ENCODE data around the gene VWA3B.

DNA sequence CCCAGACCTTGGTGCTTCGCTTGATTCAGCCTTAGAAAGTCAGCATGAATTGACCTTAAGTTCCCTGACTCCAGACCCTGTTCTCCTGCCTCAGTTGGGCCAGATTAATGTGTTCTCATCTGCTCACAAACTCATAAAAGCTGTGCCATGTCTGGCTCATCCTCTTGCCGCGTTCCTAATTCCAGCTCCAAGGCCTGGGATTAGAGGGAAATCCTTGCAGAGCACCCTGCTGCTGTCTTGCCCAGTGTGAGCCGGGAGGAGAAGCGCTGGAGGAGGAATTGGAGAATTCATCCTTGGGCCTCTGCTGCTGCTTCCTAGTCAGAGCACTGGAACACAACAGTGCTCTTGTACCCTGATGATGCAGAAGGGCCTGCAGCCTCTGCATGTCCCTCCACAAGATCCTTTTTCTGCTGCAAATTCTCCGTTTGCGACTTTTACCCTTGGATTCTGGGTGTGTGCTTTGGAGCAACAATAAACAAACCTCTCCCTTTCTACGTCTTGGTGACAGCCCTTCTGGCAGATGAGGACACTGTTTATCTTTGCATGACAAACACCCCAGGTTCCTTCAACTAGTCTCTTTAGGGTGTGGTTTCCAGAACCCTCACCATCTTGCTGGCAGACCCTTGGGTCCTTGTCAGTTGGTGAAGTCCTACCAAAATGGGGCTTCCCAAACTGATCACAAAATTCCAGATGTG lies 212.4 kb downstream of the VWA3B start:
- TF ChIP-seq, protein P1, sequence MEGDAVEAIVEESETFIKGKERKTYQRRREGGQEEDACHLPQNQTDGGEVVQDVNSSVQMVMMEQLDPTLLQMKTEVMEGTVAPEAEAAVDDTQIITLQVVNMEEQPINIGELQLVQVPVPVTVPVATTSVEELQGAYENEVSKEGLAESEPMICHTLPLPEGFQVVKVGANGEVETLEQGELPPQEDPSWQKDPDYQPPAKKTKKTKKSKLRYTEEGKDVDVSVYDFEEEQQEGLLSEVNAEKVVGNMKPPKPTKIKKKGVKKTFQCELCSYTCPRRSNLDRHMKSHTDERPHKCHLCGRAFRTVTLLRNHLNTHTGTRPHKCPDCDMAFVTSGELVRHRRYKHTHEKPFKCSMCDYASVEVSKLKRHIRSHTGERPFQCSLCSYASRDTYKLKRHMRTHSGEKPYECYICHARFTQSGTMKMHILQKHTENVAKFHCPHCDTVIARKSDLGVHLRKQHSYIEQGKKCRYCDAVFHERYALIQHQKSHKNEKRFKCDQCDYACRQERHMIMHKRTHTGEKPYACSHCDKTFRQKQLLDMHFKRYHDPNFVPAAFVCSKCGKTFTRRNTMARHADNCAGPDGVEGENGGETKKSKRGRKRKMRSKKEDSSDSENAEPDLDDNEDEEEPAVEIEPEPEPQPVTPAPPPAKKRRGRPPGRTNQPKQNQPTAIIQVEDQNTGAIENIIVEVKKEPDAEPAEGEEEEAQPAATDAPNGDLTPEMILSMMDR (IDR thresholded peaks at IDR 0.05) = no peak
- TF ChIP-seq POLR2A (IDR thresholded peaks at IDR 0.05) = no peak
